Breast epithelium (tissue), 3 donors: ENCODE measurements around the gene AFF3.

Experiments used
- CTCF ChIP-seq, 3 donors: fragments of 450-650 bp; IDR thresholded peaks; one replicate each; pipeline ENCODE4 v1.5.1; 2016 to 2017; ENCODE audit warnings: antibody characterized with exemption in 3 of 3, mild to moderate bottlenecking in 3 of 3, moderate library complexity in 3 of 3
- POLR2A ChIP-seq: fragments of 450-650 bp; IDR thresholded peaks from one replicate; pipeline ENCODE4 v1.6.1; 2016; ENCODE audit warnings: antibody characterized with exemption, mild to moderate bottlenecking, moderate library complexity
- POLR2AphosphoS5 ChIP-seq, 3 donors: sonication (generic); formaldehyde crosslinking; IDR thresholded peaks; one replicate each; pipeline ENCODE4 v1.6.1; 2017; ENCODE audit warnings: antibody characterized with exemption in 3 of 3

DNA sequence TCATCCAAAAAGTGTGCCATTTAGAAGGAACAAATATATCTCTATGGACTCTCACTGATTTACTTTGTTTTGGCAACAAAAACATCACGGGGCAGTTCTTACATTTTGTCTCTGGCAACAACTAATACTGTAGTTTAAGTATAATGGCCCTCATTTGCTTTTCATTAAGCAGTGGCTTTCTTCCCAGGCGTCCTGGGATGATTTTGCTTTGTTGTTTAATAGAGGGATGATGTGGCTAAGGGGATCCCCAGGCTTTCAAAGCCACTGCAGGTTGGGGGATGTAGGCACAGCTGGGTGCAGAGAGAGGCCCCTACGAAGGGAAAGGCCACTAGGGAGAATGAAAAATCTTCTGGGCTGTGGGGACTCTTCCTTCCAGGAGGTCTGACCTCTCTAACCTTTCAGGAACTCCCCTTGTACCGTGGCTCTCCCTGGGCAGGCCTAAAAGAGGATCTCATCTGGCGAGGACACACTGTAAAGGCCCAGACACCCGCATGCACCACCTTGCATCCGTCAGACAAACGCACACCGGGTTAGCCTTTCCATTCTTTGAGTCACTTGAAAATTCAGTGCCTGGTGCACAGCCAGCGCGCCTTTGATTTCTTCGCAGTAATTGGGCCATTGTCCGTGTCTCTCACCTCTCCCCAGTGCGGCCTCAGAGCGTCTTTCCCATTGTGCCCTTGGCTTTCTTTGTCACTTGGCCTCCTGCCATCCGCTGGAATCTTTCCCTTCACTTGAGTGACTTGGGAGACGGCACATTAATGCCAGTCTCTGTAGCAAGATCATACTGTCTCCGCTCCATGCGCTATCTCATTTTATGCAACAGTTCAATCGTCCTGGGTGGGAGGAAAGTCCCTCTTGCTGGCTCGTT, 40.3 kb upstream of the AFF3 start:
- TF ChIP-seq CTCF (IDR thresholded peaks at IDR 0.05): no peak
- no peak for TF ChIP-seq POLR2AphosphoS5 (IDR thresholded peaks at IDR 0.05)
- no peak for TF ChIP-seq POLR2A
